Measurements from ENCODE around the gene KLF2. TPM values are rescaled to one million over a fixed set of nuclear protein-coding genes. Genes with fewer than 3 reads are reported as not detected.

The KLF2 gene
- total RNA-seq, 2 experiments from 2014 or later = 410 to 423 TPM

DNA sequence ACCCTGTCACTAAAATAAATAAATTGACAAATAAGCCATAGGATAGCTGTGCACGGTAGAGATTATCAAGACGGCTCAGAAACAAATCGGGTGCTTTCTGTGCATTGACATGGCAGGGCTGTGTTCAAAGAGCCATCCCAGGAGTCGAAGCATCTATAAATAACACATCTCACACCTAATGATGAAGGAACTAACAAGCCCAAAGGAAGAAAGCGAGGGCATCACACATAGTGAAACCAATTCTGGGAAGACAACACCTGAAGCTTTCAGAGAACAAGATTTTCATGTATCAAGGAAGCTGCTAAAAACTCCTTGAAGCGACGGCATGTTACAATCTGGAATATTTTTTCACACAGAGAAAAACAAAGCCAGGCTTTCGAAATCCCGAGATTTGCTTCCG is 36.1 kb downstream of the KLF2 start:
- Mint-ChIP-seq H3K4me3 (peak overlapping the region; percentile 28), H3K9me3 (no peaks in the 10 kb centered on the region), H3K27me3 (no peaks in the 10 kb centered on the region), H3K36me3 (ENCODE audit: low read depth) (peaks cover 56% of the 10 kb centered on the region), H3K27ac (peak overlapping the region; percentile 85), H3K4me1 (peaks cover 92% of the 10 kb centered on the region)
- ChIA-PET POLR2A (interaction anchor here (1.1 to 34.9 kb wide), 5 partner anchors 9 to 175 kb away, joined by 3 to 3221 read pairs (median 40); partner anchors contain the start of genes FAM32A and KLF2), CTCF (interaction anchor here (1.6 to 5.3 kb wide), 6 partner anchors 9 to 32 kb away, joined by 4 to 41 read pairs (median 8); no protein-coding TSS in a partner anchor)
- DNase-seq = no peak

GRCh38 chr19:16361254-16361653 is 36.6 kb downstream of the KLF2 start:
- H3K36me3 Mint-ChIP-seq (ENCODE audit: low read depth) = peaks cover 55% of the 10 kb centered on the region
- peak overlapping the region; percentile 85 for H3K27ac Mint-ChIP-seq
- no peak for DNase-seq
- H3K4me3 Mint-ChIP-seq = peak overlapping the region; percentile 23
- ChIA-PET POLR2A (interaction anchor here (0.8 to 34.9 kb wide), 6 partner anchors 8 to 176 kb away, joined by 3 to 3221 read pairs (median 26); partner anchors contain the start of genes FAM32A and KLF2), CTCF (interaction anchor here (0.7 to 5.3 kb wide), 7 partner anchors 10 to 116 kb away, joined by 3 to 41 read pairs (median 8); no protein-coding TSS in a partner anchor)
- no peaks in the 10 kb centered on the region for H3K9me3 Mint-ChIP-seq
- peaks cover 93% of the 10 kb centered on the region for H3K4me1 Mint-ChIP-seq
- no peaks in the 10 kb centered on the region for H3K27me3 Mint-ChIP-seq

DNA sequence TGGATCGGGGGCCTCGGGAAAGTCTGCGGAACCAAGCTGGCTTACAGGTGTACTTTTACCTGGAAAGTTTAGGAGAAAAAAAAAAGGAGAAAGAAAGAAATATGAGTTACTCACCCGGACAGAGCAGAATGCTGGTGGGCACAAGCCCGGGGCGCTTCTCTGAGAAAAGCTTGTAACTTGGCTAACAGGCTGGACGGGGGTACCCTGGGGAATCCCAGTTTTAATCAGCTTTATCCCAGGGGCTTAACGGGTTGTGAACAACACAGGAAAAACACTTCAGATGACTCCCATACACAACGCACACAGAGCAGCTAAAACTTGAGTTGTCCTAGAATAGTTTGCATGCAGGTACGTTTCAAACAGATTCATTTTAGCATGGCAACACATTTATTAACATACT is 37.3 kb downstream of the KLF2 start:
- POLR2A ChIA-PET = interaction anchor here (0.8 to 34.9 kb wide), 4 partner anchors 8 to 113 kb away, joined by 3 to 3221 read pairs (median 224); partner anchors contain the start of gene KLF2
- Mint-ChIP-seq H3K9me3 (no peaks in the 10 kb centered on the region), H3K4me3 (no peak overlapping the region), H3K4me1 (peaks cover 93% of the 10 kb centered on the region), H3K27ac (peak overlapping the region; percentile 85), H3K36me3 (ENCODE audit: low read depth) (peaks cover 49% of the 10 kb centered on the region), H3K27me3 (no peaks in the 10 kb centered on the region)
- no peak for DNase-seq
- CTCF ChIA-PET = interaction anchor here (0.7 to 5.3 kb wide), 7 partner anchors 11 to 117 kb away, joined by 3 to 41 read pairs (median 8); no protein-coding TSS in a partner anchor

DNA sequence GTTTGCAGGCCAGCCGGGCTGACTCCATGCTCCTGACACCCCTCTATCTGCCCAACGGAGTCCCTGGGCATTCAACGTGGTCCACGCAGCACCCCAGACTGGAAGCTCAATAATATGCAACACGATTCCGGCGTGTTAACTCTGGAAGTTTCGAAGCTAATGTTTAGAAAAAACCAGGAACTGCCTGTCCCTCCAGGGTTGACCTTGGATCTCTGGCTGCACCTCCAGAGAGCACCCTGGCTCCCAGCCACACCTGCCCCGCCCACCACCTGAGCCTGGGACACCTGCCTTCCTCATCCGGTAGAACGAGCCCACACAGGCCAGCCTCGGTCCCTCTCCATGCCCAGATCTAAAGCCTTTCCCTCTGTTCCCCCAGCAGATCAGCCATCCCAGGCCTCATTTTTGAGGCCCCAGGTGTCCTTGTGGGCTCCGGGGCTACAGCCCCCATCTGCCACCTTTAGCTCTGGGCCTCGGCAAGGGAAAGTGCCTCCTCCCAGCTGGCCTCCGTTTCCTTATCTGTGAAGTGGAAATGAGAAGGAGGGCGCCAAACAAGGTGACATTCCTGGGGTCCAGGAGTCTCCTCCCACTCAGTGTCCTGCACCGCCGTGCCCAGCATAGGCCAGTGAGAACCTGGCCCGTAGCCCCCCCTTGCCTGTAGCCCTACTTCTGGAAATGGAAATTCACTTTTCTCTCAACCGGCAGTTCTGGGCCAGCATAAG is 38.7 kb downstream of the KLF2 start:
- Mint-ChIP-seq H3K27me3 (peaks cover 2% of the 10 kb centered on the region), H3K9me3 (no peaks in the 10 kb centered on the region), H3K27ac (peak overlapping the region; percentile 63), H3K4me1 (peaks cover 84% of the 10 kb centered on the region), H3K4me3 (no peak overlapping the region), H3K36me3 (ENCODE audit: low read depth) (peaks cover 41% of the 10 kb centered on the region)
- DNase-seq = no peak
- POLR2A ChIA-PET = interaction anchor here (14.0 to 34.9 kb wide), 2 partner anchors 6 to 28 kb away, joined by 409 to 3221 read pairs; partner anchors contain the start of gene KLF2
- CTCF ChIA-PET = interaction anchor here (1.7 to 5.3 kb wide), 2 partner anchors 11 to 24 kb away, joined by 7 to 41 read pairs; no protein-coding TSS in a partner anchor

DNA sequence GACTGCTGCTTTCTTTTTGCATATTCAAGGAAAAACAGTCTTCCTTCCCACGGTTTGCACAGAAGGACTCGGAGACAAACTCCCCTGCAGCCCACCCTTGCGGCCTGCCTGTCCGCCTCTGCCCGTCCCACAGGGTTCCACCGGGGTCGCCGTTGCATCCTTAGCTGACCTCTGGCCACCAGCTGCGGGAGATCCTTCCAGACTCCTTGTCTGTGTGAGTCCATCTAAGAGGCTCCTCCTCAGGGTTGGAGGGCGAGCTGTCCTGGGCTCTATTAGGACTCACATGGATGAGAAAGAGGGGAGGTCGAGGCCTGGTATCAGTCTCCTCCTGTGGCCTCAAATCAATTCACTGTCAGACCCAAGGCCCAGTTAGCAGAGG is 39.2 kb downstream of the KLF2 start:
- no peak overlapping the region for H3K4me3 Mint-ChIP-seq
- no peak for DNase-seq

DNA sequence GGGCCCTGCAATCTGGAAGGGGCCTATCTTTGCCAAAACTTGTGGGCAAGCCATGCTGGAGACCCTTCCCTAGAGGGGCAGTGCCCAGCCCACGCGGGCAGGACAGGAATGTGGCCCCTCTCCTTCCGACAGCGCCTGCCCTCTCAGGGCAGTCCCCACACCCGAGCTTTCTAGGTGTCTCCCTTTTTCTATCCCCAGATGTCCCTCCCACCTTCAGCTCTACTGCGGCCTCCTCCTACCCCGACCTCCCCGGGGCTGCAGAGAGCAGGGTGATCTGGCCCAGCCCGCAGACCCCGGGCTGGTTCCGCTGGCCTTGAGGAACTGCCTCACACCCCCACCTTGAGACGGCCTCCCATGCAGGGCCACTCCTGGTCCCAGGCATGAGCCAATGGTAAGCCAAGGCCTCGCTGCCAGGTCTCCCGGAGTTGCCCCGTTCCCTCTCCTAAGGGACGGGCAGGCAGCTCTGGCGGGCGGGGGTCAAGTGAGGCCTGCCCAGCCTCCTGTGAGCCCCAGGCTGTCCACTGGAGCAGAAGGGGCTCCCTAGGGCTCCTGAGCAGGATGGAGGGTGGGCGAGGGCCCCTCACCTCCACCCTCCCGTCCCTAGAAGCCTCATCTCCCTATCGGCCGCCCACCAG is 39.7 kb downstream of the KLF2 start:
- peaks cover 75% of the 10 kb centered on the region for H3K4me1 Mint-ChIP-seq
- POLR2A ChIA-PET = interaction anchor here (11.5 to 34.9 kb wide), 2 partner anchors 7 to 29 kb away, joined by 409 to 3221 read pairs; partner anchors contain the start of gene KLF2
- no peak for DNase-seq
- CTCF ChIA-PET = interaction anchor here (5.3 kb wide), 1 partner anchor 10 kb away, joined by 41 read pairs; no protein-coding TSS in a partner anchor
- peaks cover 2% of the 10 kb centered on the region for H3K27me3 Mint-ChIP-seq
- H3K9me3 Mint-ChIP-seq = no peaks in the 10 kb centered on the region
- H3K4me3 Mint-ChIP-seq = no peak overlapping the region
- H3K36me3 Mint-ChIP-seq (ENCODE audit: low read depth) = peaks cover 34% of the 10 kb centered on the region
- peak overlapping the region; percentile 51 for H3K27ac Mint-ChIP-seq

More for the DNA sequence above, 39.2 kb downstream of the KLF2 start:
- no peaks in the 10 kb centered on the region for H3K9me3 Mint-ChIP-seq
- peak overlapping the region; percentile 51 for H3K27ac Mint-ChIP-seq
- ChIA-PET POLR2A (interaction anchor here (11.5 to 34.9 kb wide), 3 partner anchors 6 to 29 kb away, joined by 409 to 3221 read pairs (median 409); partner anchors contain the start of gene KLF2), CTCF (interaction anchor here (5.3 kb wide), 1 partner anchor 11 kb away, joined by 41 read pairs; no protein-coding TSS in a partner anchor)
- H3K4me1 Mint-ChIP-seq = peaks cover 80% of the 10 kb centered on the region
- H3K36me3 Mint-ChIP-seq (ENCODE audit: low read depth) = peaks cover 38% of the 10 kb centered on the region
- H3K27me3 Mint-ChIP-seq = peaks cover 2% of the 10 kb centered on the region

- peaks cover 25% of the 10 kb centered on the region for H3K36me3 Mint-ChIP-seq (ENCODE audit: low read depth)
- H3K27ac Mint-ChIP-seq = no peak overlapping the region
- POLR2A ChIA-PET = interaction anchor here (1.3 to 34.9 kb wide), 8 partner anchors 9 to 288 kb away, joined by 4 to 3221 read pairs (median 24); partner anchors contain the start of genes FAM32A, KLF2 and TPM4
- CTCF ChIA-PET = interaction anchor here (2.3 to 7.0 kb wide), 4 partner anchors 11 to 36 kb away, joined by 14 to 66 read pairs (median 29); no protein-coding TSS in a partner anchor
- peaks cover 64% of the 10 kb centered on the region for H3K4me1 Mint-ChIP-seq
- no peaks in the 10 kb centered on the region for H3K9me3 Mint-ChIP-seq
- H3K27me3 Mint-ChIP-seq = peaks cover 2% of the 10 kb centered on the region
- peak overlapping the region; percentile 73 for H3K4me3 Mint-ChIP-seq
- DNase-seq = no peak
Measured at GRCh38 chr19:16365300-16365996, 40.8 kb downstream of the KLF2 start.

DNA sequence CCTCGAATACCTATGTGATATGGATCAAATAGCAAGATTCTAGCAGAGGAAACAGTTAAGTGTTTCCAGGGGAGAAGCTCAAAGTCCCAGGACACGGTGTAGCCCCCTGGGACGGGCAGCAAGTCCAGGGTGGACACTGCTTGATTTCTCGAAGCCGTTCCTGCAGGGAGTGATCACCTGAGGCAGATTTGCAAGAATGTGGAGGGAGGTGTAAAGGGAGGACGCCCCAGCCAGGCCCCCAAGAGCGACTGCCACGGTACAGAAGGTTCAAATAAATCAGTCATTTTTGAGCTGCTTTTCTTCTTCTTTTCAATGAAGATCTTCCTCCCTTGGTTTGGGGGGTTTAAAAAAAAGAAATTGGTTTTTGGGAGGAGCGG is 41.4 kb downstream of the KLF2 start:
- peaks cover 58% of the 10 kb centered on the region for H3K4me1 Mint-ChIP-seq
- ChIA-PET POLR2A (interaction anchor here (1.0 to 34.9 kb wide), 10 partner anchors 9 to 295 kb away, joined by 3 to 3221 read pairs (median 16); partner anchors contain the start of genes AP1M1, FAM32A, KLF2 and TPM4), CTCF (interaction anchor here (1.4 to 7.0 kb wide), 10 partner anchors 11 to 121 kb away, joined by 4 to 66 read pairs (median 12); partner anchors contain the start of gene KLF2)
- H3K9me3 Mint-ChIP-seq = no peaks in the 10 kb centered on the region
- no peak for DNase-seq
- peaks cover 2% of the 10 kb centered on the region for H3K27me3 Mint-ChIP-seq
- no peak overlapping the region for H3K27ac Mint-ChIP-seq
- peaks cover 24% of the 10 kb centered on the region for H3K36me3 Mint-ChIP-seq (ENCODE audit: low read depth)
- peak overlapping the region; percentile 73 for H3K4me3 Mint-ChIP-seq

- Mint-ChIP-seq H3K27ac (no peak overlapping the region), H3K27me3 (peaks cover 2% of the 10 kb centered on the region), H3K36me3 (ENCODE audit: low read depth) (peaks cover 24% of the 10 kb centered on the region), H3K4me3 (peak overlapping the region; percentile 73), H3K9me3 (no peaks in the 10 kb centered on the region), H3K4me1 (peaks cover 52% of the 10 kb centered on the region)
- ChIA-PET CTCF (interaction anchor here (1.3 to 7.0 kb wide), 11 partner anchors 10 to 121 kb away, joined by 4 to 66 read pairs (median 11); partner anchors contain the start of gene KLF2), POLR2A (interaction anchor here (1.0 to 34.9 kb wide), 12 partner anchors 10 to 296 kb away, joined by 3 to 3221 read pairs (median 8); partner anchors contain the start of genes AP1M1, FAM32A, KLF2 and TPM4)
- DNase-seq = peak; percentile 53
Measured at GRCh38 chr19:16366433-16367260, 42.0 kb downstream of the KLF2 start.

DNA sequence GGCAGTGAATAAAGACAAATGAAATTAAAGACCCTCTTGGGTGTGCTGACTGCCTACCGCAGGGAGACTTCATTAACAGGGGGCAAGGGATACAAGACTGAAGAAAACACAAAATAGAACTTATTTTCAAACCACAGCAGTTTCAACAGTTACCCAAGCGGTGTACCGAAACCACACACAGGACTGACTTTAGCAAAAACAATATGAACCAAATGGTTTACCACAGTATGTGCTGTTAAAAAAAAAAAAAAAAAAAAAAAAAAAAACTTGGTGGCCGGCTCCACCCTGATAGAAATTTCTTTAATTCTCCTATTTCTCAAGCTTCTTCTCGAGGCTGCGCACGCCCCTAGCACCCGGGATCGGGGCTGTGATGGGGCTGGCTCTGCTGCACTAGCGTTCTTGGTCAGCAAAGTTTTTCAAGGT is 42.6 kb downstream of the KLF2 start:
- peaks cover 46% of the 10 kb centered on the region for H3K4me1 Mint-ChIP-seq
- ChIA-PET POLR2A (interaction anchor here (0.9 to 34.9 kb wide), 11 partner anchors 10 to 296 kb away, joined by 3 to 3221 read pairs (median 9); partner anchors contain the start of genes AP1M1, FAM32A, KLF2 and TPM4), CTCF (interaction anchor here (0.6 to 7.0 kb wide), 15 partner anchors 9 to 122 kb away, joined by 3 to 66 read pairs (median 7); partner anchors contain the start of gene KLF2)
- H3K27ac Mint-ChIP-seq = no peak overlapping the region
- H3K9me3 Mint-ChIP-seq = no peaks in the 10 kb centered on the region
- peaks cover 23% of the 10 kb centered on the region for H3K36me3 Mint-ChIP-seq (ENCODE audit: low read depth)
- DNase-seq = peak; percentile 85
- peak overlapping the region; percentile 73 for H3K4me3 Mint-ChIP-seq
- peaks cover 2% of the 10 kb centered on the region for H3K27me3 Mint-ChIP-seq
